Measurements from ENCODE around the gene SLC26A9.

DNA sequence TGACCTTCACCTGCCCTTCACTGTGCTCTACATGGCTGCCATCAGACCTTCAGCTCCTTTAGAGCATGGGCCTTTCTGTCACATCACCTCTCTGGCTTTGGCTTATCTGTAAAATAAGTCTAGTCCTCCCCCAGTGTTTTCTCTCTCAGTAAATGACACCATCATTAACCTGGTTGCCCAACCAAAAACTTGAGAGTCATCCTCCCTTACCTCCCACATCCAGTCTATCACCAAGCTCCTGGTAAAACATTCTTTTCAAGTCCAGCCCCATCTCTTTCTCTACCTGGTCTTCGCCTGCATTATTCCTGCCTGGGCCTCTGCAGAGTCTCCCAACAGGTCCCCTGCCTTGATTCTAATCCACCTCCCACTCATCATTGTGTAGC, 13.1 kb downstream of the SLC26A9 start:
- TF ChIP-seq EZH2 (IDR thresholded peaks at IDR 0.05; ENCODE audit: borderline replicate concordance, low read depth, low read length, severe bottlenecking) (no peak), POLR2A (IDR thresholded peaks at IDR 0.05; ENCODE audit: low read depth, low read length) (no peak), FOS (IDR thresholded peaks at IDR 0.05; ENCODE audit: borderline replicate concordance, insufficient read depth, low read length) (no peak), POLR2AphosphoS5 (IDR thresholded peaks at IDR 0.05; ENCODE audit: insufficient read depth, low read depth, low read length) (no peak), MYC (IDR thresholded peaks at IDR 0.05; ENCODE audit: low read depth, low read length) (no peak), GATA2 (IDR thresholded peaks at IDR 0.05; ENCODE audit: insufficient read depth, insufficient read length, low read depth, low read length) (no peak), JUN (IDR thresholded peaks at IDR 0.05; ENCODE audit: borderline replicate concordance, insufficient read depth, insufficient read length, low read depth) (no peak)
- TF ChIP-seq, protein P1, sequence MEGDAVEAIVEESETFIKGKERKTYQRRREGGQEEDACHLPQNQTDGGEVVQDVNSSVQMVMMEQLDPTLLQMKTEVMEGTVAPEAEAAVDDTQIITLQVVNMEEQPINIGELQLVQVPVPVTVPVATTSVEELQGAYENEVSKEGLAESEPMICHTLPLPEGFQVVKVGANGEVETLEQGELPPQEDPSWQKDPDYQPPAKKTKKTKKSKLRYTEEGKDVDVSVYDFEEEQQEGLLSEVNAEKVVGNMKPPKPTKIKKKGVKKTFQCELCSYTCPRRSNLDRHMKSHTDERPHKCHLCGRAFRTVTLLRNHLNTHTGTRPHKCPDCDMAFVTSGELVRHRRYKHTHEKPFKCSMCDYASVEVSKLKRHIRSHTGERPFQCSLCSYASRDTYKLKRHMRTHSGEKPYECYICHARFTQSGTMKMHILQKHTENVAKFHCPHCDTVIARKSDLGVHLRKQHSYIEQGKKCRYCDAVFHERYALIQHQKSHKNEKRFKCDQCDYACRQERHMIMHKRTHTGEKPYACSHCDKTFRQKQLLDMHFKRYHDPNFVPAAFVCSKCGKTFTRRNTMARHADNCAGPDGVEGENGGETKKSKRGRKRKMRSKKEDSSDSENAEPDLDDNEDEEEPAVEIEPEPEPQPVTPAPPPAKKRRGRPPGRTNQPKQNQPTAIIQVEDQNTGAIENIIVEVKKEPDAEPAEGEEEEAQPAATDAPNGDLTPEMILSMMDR (IDR thresholded peaks at IDR 0.05; ENCODE audit: extremely low read depth in 1 of 2, insufficient read depth in 1 of 2, low read depth in 1 of 2, low read length in 2 of 2): no peak
- TF ChIP-seq, protein P2, sequence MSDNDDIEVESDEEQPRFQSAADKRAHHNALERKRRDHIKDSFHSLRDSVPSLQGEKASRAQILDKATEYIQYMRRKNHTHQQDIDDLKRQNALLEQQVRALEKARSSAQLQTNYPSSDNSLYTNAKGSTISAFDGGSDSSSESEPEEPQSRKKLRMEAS (IDR thresholded peaks at IDR 0.05; ENCODE audit: insufficient read depth, insufficient read length): no peak
